WTC11 (cell line): ENCODE results near the gene RGS13. TPM values are rescaled to one million over a fixed set of nuclear protein-coding genes. Genes with fewer than 3 reads are reported as not detected.

ENCODE experiments used
- ATAC-seq: fragments of 200-7000 bp; cut with Tn5 transposase; 2 replicates; pipeline ENCODE4 v1.10.0; 2021; ENCODE audit warnings: mild to moderate bottlenecking, moderate library complexity
- CTCF ChIA-PET: fragments of 300-600 bp; sonication (Branson Sonifier 250); formaldehyde crosslinking; loops from one replicate; lab custom pipeline; 2021; ENCODE audit warnings: antibody characterized with exemption; lab: Charles Lee
- POLR2A ChIA-PET: fragments of 350-600 bp; sonication (Branson Sonifier 250); formaldehyde crosslinking; loops from one replicate; lab custom pipeline; 2021; ENCODE audit warnings: antibody characterized with exemption; lab: Charles Lee
- DNase-seq: peaks from one replicate; pipeline ENCODE4 v3.0.0; 2021; ENCODE audit warnings: low spot score
- H3K27ac Mint-ChIP-seq: 2 replicates; pipeline ENCODE4 v1.8.0; 2021; ENCODE audit warnings: mixed read lengths
- H3K27me3 Mint-ChIP-seq: 2 replicates; pipeline ENCODE4 v1.8.0; 2021; ENCODE audit warnings: low read depth, mild to moderate bottlenecking, moderate library complexity, mixed read lengths
- H3K36me3 Mint-ChIP-seq: 2 replicates; pipeline ENCODE4 v1.8.0; 2021; ENCODE audit warnings: mixed read lengths
- H3K4me1 Mint-ChIP-seq: 2 replicates; pipeline ENCODE4 v1.8.0; 2022; ENCODE audit warnings: mixed read lengths
- H3K4me3 Mint-ChIP-seq: 2 replicates; pipeline ENCODE4 v1.8.0; 2021; ENCODE audit warnings: mild to moderate bottlenecking, moderate library complexity, mixed read lengths
- H3K9me3 Mint-ChIP-seq: 2 replicates; pipeline ENCODE4 v1.8.0; 2021; ENCODE audit warnings: mixed read lengths
- ATF6 ChIP-seq: sonication (generic); formaldehyde crosslinking; IDR thresholded peaks from 2 replicates; pipeline ENCODE4 v1.8.1; 2023; ENCODE audit warnings: mild to moderate bottlenecking, missing genetic modification reagents
- CBFB ChIP-seq: sonication (generic); formaldehyde crosslinking; IDR thresholded peaks from 2 replicates; pipeline ENCODE4 v1.8.1; 2022; ENCODE audit warnings: mild to moderate bottlenecking, low read depth, missing genetic modification reagents
- ELF4 ChIP-seq: sonication (generic); formaldehyde crosslinking; IDR thresholded peaks from 2 replicates; pipeline ENCODE4 v1.8.1; 2022; ENCODE audit warnings: low read depth, mild to moderate bottlenecking, moderate library complexity, missing genetic modification reagents
- EMX1 ChIP-seq: fragments of 250-450 bp; sonication (Bioruptor Pico); IDR thresholded peaks from 2 replicates; pipeline ENCODE4 v1.8.0; 2021; ENCODE audit warnings: mild to moderate bottlenecking
- FOXP1 ChIP-seq: sonication (generic); formaldehyde crosslinking; IDR thresholded peaks from 2 replicates; pipeline ENCODE4 v1.8.0; 2022; ENCODE audit warnings: missing genetic modification reagents, mild to moderate bottlenecking, moderate library complexity, borderline replicate concordance
- HMGXB4 ChIP-seq: sonication (generic); formaldehyde crosslinking; IDR thresholded peaks from 2 replicates; pipeline ENCODE4 v1.8.1; 2023; ENCODE audit warnings: mild to moderate bottlenecking, moderate library complexity, missing genetic modification reagents
- RELA ChIP-seq: sonication (generic); formaldehyde crosslinking; IDR thresholded peaks from 2 replicates; pipeline ENCODE4 v1.8.1; 2022; ENCODE audit warnings: missing genetic modification reagents, mild to moderate bottlenecking, borderline replicate concordance
- SMAD4 ChIP-seq: sonication (generic); formaldehyde crosslinking; IDR thresholded peaks from 2 replicates; pipeline ENCODE4 v1.8.0; 2022; ENCODE audit warnings: mild to moderate bottlenecking, missing genetic modification reagents
- SOX15 ChIP-seq: fragments of 250-450 bp; sonication (Bioruptor Pico); IDR thresholded peaks from 2 replicates; pipeline ENCODE4 v1.9.0; 2021; ENCODE audit warnings: mild to moderate bottlenecking
- SP1 ChIP-seq: sonication (generic); formaldehyde crosslinking; conservative IDR thresholded peaks from 2 replicates; pipeline ENCODE4 v1.8.1; 2022; ENCODE audit warnings: missing genetic modification reagents
- TCF7 ChIP-seq: sonication (generic); formaldehyde crosslinking; IDR thresholded peaks from 2 replicates; pipeline ENCODE4 v1.8.0; 2022; ENCODE audit warnings: mild to moderate bottlenecking, low read depth, missing genetic modification reagents, moderate library complexity
- USF1 ChIP-seq: sonication (generic); formaldehyde crosslinking; IDR thresholded peaks from 2 replicates; pipeline ENCODE4 v1.8.0; 2022; ENCODE audit warnings: mild to moderate bottlenecking, missing genetic modification reagents
- USF2 ChIP-seq: sonication (generic); formaldehyde crosslinking; IDR thresholded peaks from 2 replicates; pipeline ENCODE4 v1.8.1; 2023; ENCODE audit warnings: mild to moderate bottlenecking, missing genetic modification reagents, moderate library complexity
- ZMAT4 ChIP-seq: fragments of 250-450 bp; sonication (Bioruptor Pico); IDR thresholded peaks from 2 replicates; pipeline ENCODE4 v1.9.0; 2021; ENCODE audit warnings: mild to moderate bottlenecking
- ZNF138 ChIP-seq: sonication (generic); formaldehyde crosslinking; conservative IDR thresholded peaks from 2 replicates; pipeline ENCODE4 v1.8.1; 2022; ENCODE audit warnings: mild to moderate bottlenecking, moderate library complexity, missing genetic modification reagents
- ZNF219 ChIP-seq: sonication (generic); formaldehyde crosslinking; IDR thresholded peaks from 2 replicates; pipeline ENCODE4 v1.8.0; 2023; ENCODE audit warnings: missing genetic modification reagents, mild to moderate bottlenecking, borderline replicate concordance
- ZNF423 ChIP-seq: fragments of 250-450 bp; sonication (Bioruptor Pico); IDR thresholded peaks from 2 replicates; pipeline ENCODE4 v2.1.2; 2022; ENCODE audit warnings: mild to moderate bottlenecking, moderate library complexity
- total RNA-seq: library from RNA; stranded (reverse); gene quantifications from 3 replicates; pipeline ENCODE4 v1.2.3, GENCODE V29; 2021
- TF ChIP-seq, protein P1 (sequence below): sonication (generic); formaldehyde crosslinking; IDR thresholded peaks from 2 replicates; pipeline ENCODE4 v1.8.0; 2022; ENCODE audit warnings: missing genetic modification reagents
- TF ChIP-seq, protein P2 (sequence below): sonication (generic); formaldehyde crosslinking; IDR thresholded peaks from 2 replicates; pipeline ENCODE4 v1.8.1; 2023; ENCODE audit warnings: mild to moderate bottlenecking, missing genetic modification reagents, moderate library complexity
- TF ChIP-seq, protein P3 (sequence below): sonication (generic); formaldehyde crosslinking; IDR thresholded peaks from 2 replicates; pipeline ENCODE4 v1.8.0; 2022; ENCODE audit warnings: mild to moderate bottlenecking, missing genetic modification reagents

RGS13 gene
- total RNA-seq, 1 experiment from 2014 or later = not detected

DNA sequence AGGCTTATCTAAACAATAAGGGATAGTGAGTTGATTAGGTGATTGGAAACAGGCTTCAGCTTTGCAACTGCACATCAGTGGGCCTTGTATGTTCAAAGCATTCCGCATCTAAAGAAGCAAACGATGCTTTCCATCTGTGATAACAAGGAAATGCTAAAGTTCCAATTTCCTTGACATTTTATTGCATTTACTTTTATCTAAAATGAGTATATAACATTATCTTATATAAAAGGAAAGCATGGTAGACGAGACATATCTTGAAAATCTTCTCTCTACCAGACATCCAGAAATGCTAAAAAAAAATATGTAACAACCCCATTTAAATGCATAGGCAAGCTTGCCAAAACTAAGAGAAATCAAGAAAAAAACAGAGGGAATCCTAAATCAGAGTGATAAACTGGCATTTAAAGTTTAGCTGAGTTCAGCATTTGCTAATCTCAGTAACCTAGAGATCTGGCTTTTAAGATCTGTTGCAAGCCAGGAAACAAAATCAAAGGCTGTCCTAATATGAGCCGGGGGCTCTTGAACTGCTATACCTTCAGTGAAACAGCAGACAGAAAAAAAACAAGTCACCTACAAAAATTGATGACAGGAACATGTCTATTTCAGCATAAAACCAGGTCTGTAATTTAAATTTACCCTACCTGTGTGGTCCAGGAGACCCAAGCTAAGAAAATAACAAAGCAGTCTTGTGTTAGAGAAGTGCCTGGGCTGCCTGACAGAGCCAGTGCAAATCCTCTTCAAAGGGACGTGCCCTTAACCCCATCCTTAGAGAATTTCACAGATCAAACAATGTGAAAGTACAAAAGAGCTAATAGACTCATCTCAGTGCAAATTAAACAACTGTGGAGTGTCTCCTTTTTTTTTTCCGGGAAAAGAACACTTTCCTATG is 3.1 kb upstream of the RGS13 start:
- Mint-ChIP-seq H3K36me3 (no peaks in the 10 kb centered on the region), H3K9me3 (no peaks in the 10 kb centered on the region), H3K4me3 (no peak overlapping the region), H3K4me1 (peaks cover 13% of the 10 kb centered on the region), H3K27ac (no peak overlapping the region), H3K27me3 (no peaks in the 10 kb centered on the region)
- ChIA-PET POLR2A (no interaction called here), CTCF (interaction anchor here (1.0 kb wide), 1 partner anchor 126 kb away, joined by 3 read pairs; no protein-coding TSS in a partner anchor)
- DNase-seq = no peak
- ATAC-seq = peak; percentile 61
- TF ChIP-seq SP1 (CRISPR knock-in tag) (no peak), USF1 (CRISPR knock-in tag) (no peak), USF2 (no peak), TCF7 (CRISPR knock-in tag) (no peak), ELF4 (no peak), ZMAT4 (CRISPR knock-in tag) (no peak), RELA (CRISPR knock-in tag) (no peak), ZNF219 (CRISPR knock-in tag) (no peak), ZNF423 (CRISPR knock-in tag) (no peak)

DNA sequence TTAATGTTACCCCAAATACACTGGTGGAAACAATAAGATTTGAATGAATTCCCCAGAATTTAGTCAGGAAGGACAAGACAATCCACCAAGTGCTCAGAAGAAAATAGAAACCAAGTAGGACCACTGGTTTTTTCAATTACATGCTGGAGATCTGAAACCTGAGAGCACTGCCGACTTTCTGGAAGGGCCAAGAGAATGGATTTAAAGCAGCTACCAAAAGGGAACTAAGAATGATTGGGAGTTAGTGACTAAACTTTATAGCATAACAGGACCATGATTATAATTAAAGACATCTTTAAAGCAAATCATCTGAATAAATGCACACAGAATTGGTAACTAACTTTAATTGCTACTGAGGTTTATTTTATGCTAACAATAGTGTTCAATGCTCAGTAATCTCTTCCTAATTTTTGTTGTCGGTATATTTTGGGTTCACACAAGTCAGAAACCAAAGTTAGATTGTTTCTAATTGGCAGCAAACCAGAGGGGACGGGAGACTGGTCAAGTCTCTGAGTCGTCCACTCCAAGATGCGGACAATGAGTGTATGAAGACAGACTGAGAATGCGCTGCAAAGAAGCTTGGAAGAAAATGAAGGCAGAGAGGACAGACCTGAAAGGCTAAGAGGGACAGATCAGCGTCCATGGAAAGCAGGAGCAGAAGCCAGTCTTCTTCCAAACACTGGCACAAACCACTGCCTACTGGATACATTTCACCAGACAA is 2.3 kb upstream of the RGS13 start:
- peak; percentile 36; the same call in 1 of the 2 replicates for ATAC-seq
- Mint-ChIP-seq H3K9me3 (no peaks in the 10 kb centered on the region), H3K36me3 (no peaks in the 10 kb centered on the region), H3K27me3 (no peaks in the 10 kb centered on the region), H3K4me1 (peaks cover 13% of the 10 kb centered on the region), H3K4me3 (no peak overlapping the region), H3K27ac (no peak overlapping the region)
- POLR2A ChIA-PET = no interaction called here
- CTCF ChIA-PET = interaction anchor here (1.0 kb wide), 1 partner anchor 127 kb away, joined by 3 read pairs; no protein-coding TSS in a partner anchor
- no peak for DNase-seq
- TF ChIP-seq SMAD4 (CRISPR knock-in tag) (no peak), FOXP1 (CRISPR knock-in tag) (no peak), SOX15 (CRISPR knock-in tag) (no peak), CBFB (CRISPR knock-in tag) (no peak), EMX1 (CRISPR knock-in tag) (no peak), ATF6 (CRISPR knock-in tag) (no peak), HMGXB4 (no peak), ZNF138 (CRISPR knock-in tag) (no peak)
- TF ChIP-seq, protein P1, sequence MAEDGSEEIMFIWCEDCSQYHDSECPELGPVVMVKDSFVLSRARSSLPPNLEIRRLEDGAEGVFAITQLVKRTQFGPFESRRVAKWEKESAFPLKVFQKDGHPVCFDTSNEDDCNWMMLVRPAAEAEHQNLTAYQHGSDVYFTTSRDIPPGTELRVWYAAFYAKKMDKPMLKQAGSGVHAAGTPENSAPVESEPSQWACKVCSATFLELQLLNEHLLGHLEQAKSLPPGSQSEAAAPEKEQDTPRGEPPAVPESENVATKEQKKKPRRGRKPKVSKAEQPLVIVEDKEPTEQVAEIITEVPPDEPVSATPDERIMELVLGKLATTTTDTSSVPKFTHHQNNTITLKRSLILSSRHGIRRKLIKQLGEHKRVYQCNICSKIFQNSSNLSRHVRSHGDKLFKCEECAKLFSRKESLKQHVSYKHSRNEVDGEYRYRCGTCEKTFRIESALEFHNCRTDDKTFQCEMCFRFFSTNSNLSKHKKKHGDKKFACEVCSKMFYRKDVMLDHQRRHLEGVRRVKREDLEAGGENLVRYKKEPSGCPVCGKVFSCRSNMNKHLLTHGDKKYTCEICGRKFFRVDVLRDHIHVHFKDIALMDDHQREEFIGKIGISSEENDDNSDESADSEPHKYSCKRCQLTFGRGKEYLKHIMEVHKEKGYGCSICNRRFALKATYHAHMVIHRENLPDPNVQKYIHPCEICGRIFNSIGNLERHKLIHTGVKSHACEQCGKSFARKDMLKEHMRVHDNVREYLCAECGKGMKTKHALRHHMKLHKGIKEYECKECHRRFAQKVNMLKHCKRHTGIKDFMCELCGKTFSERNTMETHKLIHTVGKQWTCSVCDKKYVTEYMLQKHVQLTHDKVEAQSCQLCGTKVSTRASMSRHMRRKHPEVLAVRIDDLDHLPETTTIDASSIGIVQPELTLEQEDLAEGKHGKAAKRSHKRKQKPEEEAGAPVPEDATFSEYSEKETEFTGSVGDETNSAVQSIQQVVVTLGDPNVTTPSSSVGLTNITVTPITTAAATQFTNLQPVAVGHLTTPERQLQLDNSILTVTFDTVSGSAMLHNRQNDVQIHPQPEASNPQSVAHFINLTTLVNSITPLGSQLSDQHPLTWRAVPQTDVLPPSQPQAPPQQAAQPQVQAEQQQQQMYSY (CRISPR knock-in tag) = no peak
- TF ChIP-seq, protein P2, sequence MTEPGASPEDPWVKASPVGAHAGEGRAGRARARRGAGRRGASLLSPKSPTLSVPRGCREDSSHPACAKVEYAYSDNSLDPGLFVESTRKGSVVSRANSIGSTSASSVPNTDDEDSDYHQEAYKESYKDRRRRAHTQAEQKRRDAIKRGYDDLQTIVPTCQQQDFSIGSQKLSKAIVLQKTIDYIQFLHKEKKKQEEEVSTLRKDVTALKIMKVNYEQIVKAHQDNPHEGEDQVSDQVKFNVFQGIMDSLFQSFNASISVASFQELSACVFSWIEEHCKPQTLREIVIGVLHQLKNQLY (CRISPR knock-in tag) = no peak
- TF ChIP-seq, protein P3, sequence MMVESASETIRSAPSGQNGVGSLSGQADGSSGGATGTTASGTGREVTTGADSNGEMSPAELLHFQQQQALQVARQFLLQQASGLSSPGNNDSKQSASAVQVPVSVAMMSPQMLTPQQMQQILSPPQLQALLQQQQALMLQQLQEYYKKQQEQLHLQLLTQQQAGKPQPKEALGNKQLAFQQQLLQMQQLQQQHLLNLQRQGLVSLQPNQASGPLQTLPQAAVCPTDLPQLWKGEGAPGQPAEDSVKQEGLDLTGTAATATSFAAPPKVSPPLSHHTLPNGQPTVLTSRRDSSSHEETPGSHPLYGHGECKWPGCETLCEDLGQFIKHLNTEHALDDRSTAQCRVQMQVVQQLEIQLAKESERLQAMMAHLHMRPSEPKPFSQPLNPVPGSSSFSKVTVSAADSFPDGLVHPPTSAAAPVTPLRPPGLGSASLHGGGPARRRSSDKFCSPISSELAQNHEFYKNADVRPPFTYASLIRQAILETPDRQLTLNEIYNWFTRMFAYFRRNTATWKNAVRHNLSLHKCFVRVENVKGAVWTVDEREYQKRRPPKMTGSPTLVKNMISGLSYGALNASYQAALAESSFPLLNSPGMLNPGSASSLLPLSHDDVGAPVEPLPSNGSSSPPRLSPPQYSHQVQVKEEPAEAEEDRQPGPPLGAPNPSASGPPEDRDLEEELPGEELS (CRISPR knock-in tag) = no peak
